HEK293 (cell line): Measurements from ENCODE around the gene MAGEB16.

Experiments used
- CTCF ChIP-seq: fragments of 450-650 bp; formaldehyde crosslinking; IDR thresholded peaks from 2 replicates; pipeline ENCODE4 v1.5.1; 2016; ENCODE audit warnings: missing biosample characterization, missing genetic modification characterization
- KLF10 ChIP-seq: fragments of 450-650 bp; IDR thresholded peaks from 2 replicates; pipeline ENCODE4 v1.5.1; 2018; ENCODE audit warnings: missing biosample characterization, mild to moderate bottlenecking, missing genetic modification characterization
- ZBTB10 ChIP-seq: fragments of 450-650 bp; formaldehyde crosslinking; IDR thresholded peaks from 2 replicates; pipeline ENCODE4 v1.5.1; 2016; ENCODE audit warnings: missing biosample characterization, missing genetic modification characterization
- ZNF10 ChIP-seq: fragments of 450-650 bp; formaldehyde crosslinking; IDR thresholded peaks from 2 replicates; pipeline ENCODE4 v1.5.1; 2017; ENCODE audit warnings: missing biosample characterization, missing genetic modification characterization
- ZNF510 ChIP-seq: fragments of 450-650 bp; formaldehyde crosslinking; IDR thresholded peaks from 2 replicates; pipeline ENCODE4 v1.5.1; 2018; ENCODE audit warnings: mild to moderate bottlenecking, missing genetic modification characterization, missing biosample characterization; ENCODE audit not compliant: insufficient replicate concordance
- ZNF626 ChIP-seq: fragments of 450-650 bp; sonication (Bioruptor Pico); formaldehyde crosslinking; IDR thresholded peaks from 2 replicates; pipeline ENCODE4 v1.5.1; 2018; ENCODE audit warnings: missing biosample characterization, missing genetic modification characterization, inconsistent platforms
- ZNF830 ChIP-seq: fragments of 450-650 bp; IDR thresholded peaks from 2 replicates; pipeline ENCODE4 v1.5.0; 2018; ENCODE audit warnings: missing biosample characterization, missing genetic modification characterization, low read depth, mild to moderate bottlenecking, moderate library complexity
- TF ChIP-seq, protein P1 (sequence below): sonication (generic); formaldehyde crosslinking; IDR thresholded peaks from 2 replicates; pipeline ENCODE4 v1.8.1; 2022; ENCODE audit warnings: mild to moderate bottlenecking, moderate library complexity, missing genetic modification reagents
- TF ChIP-seq, protein P2 (sequence below): fragments of 450-650 bp; formaldehyde crosslinking; IDR thresholded peaks from 2 replicates; pipeline ENCODE4 v1.5.1; 2016; ENCODE audit warnings: missing biosample characterization, missing genetic modification characterization

DNA sequence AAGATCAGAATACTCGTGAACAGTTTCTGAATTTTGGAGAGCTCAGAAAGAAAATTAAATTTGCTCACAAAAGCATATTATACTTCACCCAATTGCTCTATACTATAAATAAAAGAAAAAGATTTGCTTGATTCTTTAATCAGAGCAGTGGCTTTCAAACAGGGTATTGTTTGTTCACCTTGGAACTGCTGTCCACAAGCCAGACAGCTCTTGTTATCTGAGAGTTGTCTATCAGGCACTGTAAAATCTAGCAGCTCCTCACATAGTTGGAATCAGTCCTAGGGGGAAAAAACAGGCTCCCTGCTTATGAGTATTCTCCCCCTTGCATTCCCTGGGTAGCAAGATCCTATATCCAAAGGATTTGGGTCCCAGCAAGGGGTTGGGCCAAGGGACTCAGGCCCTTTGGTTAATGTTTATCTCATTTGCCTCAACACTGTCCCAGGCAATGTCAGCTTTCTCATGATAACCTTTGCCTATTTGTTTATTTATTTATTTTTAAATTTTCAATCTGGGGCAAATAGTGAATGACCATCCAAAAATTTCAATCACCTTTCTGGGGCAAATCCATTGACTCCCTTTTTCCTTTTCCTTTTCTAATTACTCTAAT lies 24.1 kb upstream of the MAGEB16 start:
- TF ChIP-seq ZNF10 (tag by site-specific recombination) (no peak), ZNF510 (tag by site-specific recombination) (no peak), ZNF626 (tag by site-specific recombination) (no peak), ZBTB10 (tag by site-specific recombination) (no peak), CTCF (tag by site-specific recombination) (no peak), ZNF830 (tag by site-specific recombination) (no peak), KLF10 (tag by site-specific recombination) (no peak)
- TF ChIP-seq, protein P1, sequence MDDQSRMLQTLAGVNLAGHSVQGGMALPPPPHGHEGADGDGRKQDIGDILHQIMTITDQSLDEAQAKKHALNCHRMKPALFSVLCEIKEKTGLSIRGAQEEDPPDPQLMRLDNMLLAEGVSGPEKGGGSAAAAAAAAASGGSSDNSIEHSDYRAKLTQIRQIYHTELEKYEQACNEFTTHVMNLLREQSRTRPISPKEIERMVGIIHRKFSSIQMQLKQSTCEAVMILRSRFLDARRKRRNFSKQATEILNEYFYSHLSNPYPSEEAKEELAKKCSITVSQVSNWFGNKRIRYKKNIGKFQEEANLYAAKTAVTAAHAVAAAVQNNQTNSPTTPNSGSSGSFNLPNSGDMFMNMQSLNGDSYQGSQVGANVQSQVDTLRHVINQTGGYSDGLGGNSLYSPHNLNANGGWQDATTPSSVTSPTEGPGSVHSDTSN (CRISPR knock-in tag) = no peak
- TF ChIP-seq, protein P2, sequence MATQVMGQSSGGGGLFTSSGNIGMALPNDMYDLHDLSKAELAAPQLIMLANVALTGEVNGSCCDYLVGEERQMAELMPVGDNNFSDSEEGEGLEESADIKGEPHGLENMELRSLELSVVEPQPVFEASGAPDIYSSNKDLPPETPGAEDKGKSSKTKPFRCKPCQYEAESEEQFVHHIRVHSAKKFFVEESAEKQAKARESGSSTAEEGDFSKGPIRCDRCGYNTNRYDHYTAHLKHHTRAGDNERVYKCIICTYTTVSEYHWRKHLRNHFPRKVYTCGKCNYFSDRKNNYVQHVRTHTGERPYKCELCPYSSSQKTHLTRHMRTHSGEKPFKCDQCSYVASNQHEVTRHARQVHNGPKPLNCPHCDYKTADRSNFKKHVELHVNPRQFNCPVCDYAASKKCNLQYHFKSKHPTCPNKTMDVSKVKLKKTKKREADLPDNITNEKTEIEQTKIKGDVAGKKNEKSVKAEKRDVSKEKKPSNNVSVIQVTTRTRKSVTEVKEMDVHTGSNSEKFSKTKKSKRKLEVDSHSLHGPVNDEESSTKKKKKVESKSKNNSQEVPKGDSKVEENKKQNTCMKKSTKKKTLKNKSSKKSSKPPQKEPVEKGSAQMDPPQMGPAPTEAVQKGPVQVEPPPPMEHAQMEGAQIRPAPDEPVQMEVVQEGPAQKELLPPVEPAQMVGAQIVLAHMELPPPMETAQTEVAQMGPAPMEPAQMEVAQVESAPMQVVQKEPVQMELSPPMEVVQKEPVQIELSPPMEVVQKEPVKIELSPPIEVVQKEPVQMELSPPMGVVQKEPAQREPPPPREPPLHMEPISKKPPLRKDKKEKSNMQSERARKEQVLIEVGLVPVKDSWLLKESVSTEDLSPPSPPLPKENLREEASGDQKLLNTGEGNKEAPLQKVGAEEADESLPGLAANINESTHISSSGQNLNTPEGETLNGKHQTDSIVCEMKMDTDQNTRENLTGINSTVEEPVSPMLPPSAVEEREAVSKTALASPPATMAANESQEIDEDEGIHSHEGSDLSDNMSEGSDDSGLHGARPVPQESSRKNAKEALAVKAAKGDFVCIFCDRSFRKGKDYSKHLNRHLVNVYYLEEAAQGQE = no peak
